AG04449 (cell line): Measurements from ENCODE around the gene TSPAN5.

Source experiments
- CTCF ChIA-PET: fragments of 350-600 bp; formaldehyde crosslinking; extraction: SDS; loops from one replicate; lab custom pipeline; 2021; ENCODE audit warnings: antibody characterized with exemption; lab: Yijun Ruan, JAX
- POLR2A ChIA-PET: fragments of 400-600, 350-600 bp; formaldehyde crosslinking; extraction: SDS; loops from one replicate; lab custom pipeline; 2020; ENCODE audit warnings: antibody characterized with exemption, inconsistent platforms; lab: Yijun Ruan, JAX
- DNase-seq: peaks from one replicate; pipeline ENCODE4 v3.0.0-alpha.2; 2010; ENCODE audit warnings: low read depth, low spot score
- H3K4me3 ChIP-seq: 2 replicates; pipeline ENCODE4 v1.5.1; 2011; ENCODE audit warnings: low read depth, mild to moderate bottlenecking, control low read depth, low read length
- TF ChIP-seq, protein P1 (sequence below): IDR thresholded peaks from one replicate; pipeline ENCODE4 v1.5.1; 2011; ENCODE audit warnings: mild to moderate bottlenecking, moderate library complexity, low read length, control low read depth, inconsistent platforms; ENCODE audit not compliant: insufficient read depth; ENCODE audit errors: missing control alignments

Gene TSPAN5

DNA sequence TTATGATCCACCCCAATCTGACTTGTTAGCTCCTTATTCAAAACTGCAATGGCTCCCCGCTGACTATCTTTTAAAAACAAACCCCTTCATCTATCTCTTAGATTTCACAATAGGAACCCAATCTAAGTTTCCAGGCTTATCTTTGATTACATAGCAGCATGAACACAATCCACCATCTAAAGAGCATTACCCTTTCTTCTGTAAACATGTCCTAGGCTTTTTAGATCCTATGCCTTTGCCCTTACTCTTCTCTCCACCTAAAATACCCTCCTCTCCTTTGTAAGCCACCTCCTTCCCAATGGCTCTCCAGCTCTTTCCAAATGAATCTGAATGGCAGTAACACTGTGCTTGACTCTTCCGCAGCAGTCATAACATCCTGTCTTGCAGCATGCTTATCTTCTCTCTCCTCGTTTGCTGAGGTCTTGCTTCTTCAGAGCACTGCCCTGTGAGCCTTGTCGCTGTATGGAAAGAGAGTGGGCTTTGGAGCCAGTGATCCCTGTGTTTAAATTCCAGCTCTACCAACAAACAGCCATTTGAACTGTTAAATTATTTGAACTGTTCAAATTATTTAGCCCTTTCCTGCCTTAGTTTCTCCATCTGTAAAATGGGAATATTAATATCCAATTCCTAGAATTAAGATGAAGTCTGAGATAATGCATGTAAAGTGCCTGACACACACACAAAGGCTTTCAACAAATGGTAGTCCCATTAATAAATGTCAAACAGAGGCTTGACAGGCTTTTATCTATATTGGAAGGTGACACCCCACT lies 16.2 kb upstream of the TSPAN5 start:
- POLR2A ChIA-PET, result no interaction called here

DNA sequence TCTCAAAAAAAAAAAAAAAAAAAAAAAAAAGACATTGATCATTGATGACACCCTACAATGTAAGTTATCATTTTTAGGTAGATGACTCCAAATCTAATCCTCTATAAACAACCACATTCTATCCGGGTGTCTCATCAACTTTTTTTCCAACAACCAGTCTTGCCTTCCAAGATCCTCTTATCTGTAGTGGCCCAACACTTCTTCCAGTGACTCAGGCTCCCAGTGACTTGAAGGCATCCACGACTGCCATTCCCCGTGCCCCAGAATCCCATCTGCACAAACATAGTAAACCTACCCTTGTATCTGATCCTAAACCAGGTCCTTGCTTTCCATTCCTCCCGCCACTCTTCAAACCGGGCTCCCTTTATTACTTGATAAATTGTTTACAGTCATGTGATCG lies 15.6 kb upstream of the TSPAN5 start:
- ChIA-PET POLR2A (no interaction called here), CTCF (interaction anchor here (0.7 kb wide), 1 partner anchor 11 kb away, joined by 3 read pairs; no protein-coding TSS in a partner anchor)
- TF ChIP-seq, protein P1, sequence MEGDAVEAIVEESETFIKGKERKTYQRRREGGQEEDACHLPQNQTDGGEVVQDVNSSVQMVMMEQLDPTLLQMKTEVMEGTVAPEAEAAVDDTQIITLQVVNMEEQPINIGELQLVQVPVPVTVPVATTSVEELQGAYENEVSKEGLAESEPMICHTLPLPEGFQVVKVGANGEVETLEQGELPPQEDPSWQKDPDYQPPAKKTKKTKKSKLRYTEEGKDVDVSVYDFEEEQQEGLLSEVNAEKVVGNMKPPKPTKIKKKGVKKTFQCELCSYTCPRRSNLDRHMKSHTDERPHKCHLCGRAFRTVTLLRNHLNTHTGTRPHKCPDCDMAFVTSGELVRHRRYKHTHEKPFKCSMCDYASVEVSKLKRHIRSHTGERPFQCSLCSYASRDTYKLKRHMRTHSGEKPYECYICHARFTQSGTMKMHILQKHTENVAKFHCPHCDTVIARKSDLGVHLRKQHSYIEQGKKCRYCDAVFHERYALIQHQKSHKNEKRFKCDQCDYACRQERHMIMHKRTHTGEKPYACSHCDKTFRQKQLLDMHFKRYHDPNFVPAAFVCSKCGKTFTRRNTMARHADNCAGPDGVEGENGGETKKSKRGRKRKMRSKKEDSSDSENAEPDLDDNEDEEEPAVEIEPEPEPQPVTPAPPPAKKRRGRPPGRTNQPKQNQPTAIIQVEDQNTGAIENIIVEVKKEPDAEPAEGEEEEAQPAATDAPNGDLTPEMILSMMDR, result no peak
- no peak overlapping the region for H3K4me3 ChIP-seq
- no peak for DNase-seq

More for the DNA sequence above, 16.2 kb upstream of the TSPAN5 start:
- CTCF ChIA-PET, result interaction anchor here (0.7 kb wide), 1 partner anchor 11 kb away, joined by 3 read pairs; no protein-coding TSS in a partner anchor
- no peak overlapping the region for H3K4me3 ChIP-seq
- DNase-seq, result no peak
- TF ChIP-seq, protein P1, result no peak

DNA sequence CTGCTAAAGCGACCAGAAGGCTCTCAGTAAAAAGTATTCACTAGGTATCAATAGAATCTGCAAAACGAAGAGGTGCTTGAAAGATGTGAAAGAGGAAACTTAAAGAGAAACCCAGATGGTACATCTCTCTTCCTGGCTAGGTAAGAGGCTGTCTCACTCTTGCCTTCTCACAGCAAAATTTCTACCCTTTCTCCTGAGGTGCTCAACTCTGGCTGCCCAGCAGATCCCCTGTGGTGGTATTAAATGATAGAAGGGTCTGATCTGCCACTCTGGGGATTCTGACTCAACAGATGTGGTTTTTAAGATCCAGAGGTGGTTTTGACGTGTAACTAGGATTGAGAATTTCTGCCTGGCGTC lies 14.9 kb upstream of the TSPAN5 start:
- no peak overlapping the region for H3K4me3 ChIP-seq
- ChIA-PET CTCF (no interaction called here), POLR2A (no interaction called here)
- no peak for DNase-seq
- TF ChIP-seq, protein P1, result no peak

DNA sequence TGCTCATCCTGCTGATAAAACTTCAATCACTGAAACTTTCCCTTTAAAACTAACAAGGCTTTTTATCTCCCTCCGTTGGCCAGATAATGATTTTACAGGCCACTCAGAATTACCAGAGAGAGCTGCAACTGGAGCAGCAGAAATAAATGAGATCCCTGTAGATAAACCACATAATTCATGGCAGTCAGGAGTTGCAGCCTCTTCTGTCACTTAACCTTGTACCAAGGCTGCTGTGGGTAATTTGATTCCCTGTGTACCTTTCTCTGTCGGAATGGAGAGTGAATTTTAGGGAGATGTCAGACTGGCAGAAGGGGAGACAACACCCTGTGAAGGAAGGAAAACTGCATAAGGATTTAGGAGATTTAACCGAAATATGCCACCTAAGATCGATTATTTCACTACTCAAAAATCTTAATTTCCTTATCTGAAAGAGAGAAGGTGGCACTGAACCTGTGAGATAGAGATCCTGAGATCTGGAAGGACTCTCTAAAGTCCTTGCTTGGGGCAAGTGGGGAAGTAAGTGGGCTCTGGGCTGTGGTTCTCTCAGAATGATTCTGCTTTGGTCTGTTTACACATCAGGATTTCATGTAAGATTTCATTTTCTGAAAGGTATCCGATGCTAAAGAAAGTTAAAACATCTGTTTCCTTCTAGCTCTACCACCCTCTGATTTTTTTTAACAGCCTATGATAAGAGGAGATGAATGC lies 14.3 kb upstream of the TSPAN5 start:
- TF ChIP-seq, protein P1, result no peak
- ChIA-PET CTCF (interaction anchor here (1.7 kb wide), 1 partner anchor 205 kb away, joined by 5 read pairs; no protein-coding TSS in a partner anchor), POLR2A (no interaction called here)
- no peak overlapping the region for H3K4me3 ChIP-seq
- no peak for DNase-seq

DNA sequence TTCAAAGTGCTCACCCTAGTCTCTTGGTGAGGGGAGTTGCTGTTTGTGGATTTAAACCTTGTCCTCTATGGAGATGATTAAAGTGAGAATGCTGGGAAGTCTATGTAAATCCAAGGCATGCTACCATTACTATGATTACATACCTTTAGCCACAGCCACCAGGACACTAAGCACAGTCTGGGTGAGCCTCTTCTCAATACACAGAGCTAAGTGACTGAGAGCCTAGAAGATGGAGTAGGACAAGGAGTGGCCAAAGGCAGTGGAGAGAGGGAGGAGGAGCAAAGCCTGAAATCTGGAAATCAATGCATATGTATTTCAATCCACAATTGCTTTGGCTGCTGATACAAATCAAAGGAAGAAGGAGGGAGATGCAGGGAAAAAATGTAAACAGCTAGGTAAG lies 12.7 kb upstream of the TSPAN5 start:
- POLR2A ChIA-PET, result no interaction called here
- no peak overlapping the region for H3K4me3 ChIP-seq
- DNase-seq, result no peak
- CTCF ChIA-PET, result no interaction called here
- TF ChIP-seq, protein P1, result no peak

DNA sequence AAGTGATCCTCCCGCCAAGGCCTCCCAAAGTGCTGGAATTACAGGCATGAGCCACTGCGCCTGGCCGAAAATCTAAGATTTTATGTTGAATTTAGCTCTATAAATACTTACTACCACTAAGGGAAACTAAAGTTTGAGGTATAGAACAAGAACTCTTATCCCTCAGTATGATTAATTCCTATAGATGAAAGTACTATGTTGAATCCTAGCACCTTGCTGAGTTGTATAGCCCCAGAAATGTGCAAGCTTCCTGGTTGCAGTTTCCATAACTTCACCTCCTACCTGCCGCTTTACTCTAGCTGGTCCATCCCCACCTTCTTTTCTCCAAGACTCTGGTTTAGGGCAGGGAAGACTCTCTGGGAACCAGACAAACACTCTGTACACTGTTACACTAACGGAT lies 11.8 kb upstream of the TSPAN5 start:
- TF ChIP-seq, protein P1, result no peak
- CTCF ChIA-PET, result interaction anchor here (1.5 kb wide), 1 partner anchor 203 kb away, joined by 4 read pairs; no protein-coding TSS in a partner anchor
- DNase-seq, result no peak
- no peak overlapping the region for H3K4me3 ChIP-seq
- POLR2A ChIA-PET, result no interaction called here
